Measurements from ENCODE around the gene ABTB1.
"Not testable (repeated sequence)": the region's sequence is repeated elsewhere in the genome, so short reads cannot be mapped to it uniquely, and the experiment has no call there.

ABTB1 gene

GRCh38 chr3:127673191-127674100 lies 694 bp downstream of the ABTB1 start:
- DNase-seq (ENCODE audit: low spot score), result peak; percentile 66

GRCh38 chr3:127674101-127674721 lies 1.5 kb downstream of the ABTB1 start:
- no peak for DNase-seq (ENCODE audit: low spot score)

DNA sequence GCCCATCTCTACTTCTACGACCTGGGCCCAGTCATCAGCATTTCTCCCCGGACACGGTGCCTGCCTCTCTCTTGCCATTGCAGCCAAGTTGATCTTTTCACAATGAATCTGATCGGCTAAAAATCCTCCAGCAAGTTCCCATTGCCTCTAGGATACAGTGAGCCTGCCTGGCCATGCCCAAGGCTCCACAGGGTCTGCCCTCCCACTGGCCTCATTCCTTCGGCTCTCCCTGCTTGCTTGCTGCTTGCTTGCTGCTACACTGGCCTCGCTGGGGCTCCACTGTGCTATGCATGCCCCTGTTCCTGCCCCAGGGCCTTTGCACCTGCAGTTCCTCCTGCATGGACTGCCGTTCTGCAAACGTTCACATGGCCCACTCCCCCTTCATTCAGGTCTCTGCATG lies 2.0 kb downstream of the ABTB1 start:
- no peak for DNase-seq (ENCODE audit: low spot score)

DNA sequence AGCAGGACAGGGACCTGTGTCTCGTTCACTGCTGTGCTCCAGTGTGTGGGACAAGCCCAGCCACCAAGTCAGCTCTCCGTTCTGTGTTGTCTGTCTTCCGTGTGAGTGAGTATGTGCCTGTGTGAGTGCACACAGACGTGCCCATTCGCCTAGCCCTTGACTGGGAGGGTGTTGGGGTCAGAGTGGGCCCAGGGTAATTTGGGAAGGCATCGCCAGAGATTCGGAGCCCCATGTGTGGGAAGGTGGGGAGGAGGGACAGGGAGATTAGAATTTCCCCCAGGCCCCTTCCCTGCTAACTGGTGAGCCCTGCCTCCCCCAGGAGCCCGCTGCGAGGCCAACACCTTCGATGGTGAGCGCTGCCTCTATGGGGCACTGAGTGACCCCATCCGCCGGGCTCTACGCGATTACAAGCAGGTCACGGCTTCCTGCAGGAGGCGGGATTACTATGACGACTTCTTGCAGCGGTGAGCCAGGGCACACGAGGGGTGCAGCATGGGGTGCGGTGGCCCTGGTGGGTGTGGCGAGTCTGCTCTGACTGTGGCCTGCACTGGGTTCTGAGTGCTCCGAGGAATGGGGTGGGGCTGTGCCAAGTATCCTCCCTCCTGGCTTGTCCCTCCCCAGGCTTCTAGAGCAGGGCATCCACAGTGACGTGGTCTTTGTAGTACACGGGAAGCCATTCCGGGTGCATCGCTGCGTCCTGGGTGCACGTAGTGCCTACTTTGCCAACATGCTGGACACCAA lies 3.1 kb downstream of the ABTB1 start:
- no peak for DNase-seq (ENCODE audit: low spot score)

DNA sequence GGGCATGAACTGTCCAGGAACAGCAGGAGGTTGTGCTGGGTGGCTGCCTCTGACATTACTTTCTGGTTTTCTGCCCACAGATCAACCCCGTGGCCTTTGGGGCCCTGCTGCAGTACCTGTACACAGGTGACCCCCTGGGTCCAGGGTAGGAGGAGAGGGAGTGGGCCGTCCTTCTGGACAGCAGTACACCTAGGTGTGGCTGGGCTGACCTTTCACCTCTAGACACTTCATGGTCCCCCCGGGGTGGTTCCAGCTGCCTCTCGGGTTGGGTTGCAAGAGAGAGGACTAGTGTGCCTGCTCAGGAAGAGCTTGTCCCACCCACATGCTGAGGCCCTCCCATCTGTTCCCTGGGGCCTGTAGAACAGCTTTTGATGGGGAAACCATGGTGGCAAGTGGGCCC lies 3.7 kb downstream of the ABTB1 start:
- DNase-seq (ENCODE audit: low spot score), result no peak

GRCh38 chr3:127676921-127677351 lies 4.2 kb downstream of the ABTB1 start:
- no peak for DNase-seq (ENCODE audit: low spot score)

DNA sequence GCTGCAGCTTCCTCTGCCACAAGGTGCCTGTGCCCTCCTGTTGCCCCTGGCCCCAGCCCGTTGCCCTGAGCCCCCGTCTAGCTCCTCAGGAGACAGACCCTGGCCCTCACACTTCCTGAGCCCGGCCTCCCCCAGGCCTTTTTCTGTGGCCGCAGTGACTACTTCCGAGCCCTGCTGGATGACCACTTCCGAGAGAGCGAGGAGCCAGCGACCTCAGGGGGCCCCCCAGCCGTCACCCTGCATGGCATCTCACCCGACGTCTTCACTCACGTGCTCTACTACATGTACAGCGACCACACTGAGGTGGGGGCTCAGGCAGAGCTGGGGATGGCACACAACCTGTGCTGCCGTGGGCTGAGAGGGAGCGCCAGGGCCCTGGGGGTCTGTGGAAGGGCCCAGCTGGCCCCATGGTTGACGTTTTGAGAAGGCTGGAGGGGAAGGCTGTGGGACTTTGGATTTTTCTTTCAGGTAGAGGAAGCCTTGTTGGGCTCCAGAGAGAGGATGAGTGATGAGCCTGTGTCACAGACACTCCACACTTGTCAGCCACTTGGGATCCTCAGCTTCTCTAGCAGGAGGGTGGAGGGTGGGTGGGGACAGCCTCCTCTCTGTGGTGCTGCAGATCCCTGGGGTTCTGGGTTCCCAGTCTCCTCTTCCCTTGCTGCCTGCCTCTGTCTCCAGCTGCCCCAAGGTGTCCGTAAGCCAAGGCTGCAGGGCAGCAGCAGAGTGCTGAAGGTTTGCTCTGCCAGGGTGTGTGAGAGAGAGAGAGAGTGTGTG lies 5.0 kb downstream of the ABTB1 start:
- DNase-seq (ENCODE audit: low spot score), result no peak

DNA sequence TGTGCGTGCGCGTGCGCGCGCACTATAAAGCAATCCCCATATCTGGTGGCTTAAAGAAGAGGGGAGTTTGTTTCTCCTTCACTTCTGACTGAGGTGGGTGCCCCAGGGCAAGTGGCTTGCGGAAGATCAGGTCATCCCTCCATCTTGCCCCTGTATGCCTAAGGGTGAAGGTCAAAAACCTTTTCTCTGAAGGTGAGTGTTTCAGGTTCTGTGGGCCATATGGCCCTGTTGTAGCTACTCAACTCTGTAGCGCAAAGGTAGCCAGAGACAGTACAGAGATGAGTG lies 5.5 kb downstream of the ABTB1 start:
- DNase-seq (ENCODE audit: low spot score), result no peak

- DNase-seq (ENCODE audit: low spot score), result no peak
These were observed 6.1 kb downstream of the ABTB1 start for GRCh38 chr3:127678611-127679533.

DNA sequence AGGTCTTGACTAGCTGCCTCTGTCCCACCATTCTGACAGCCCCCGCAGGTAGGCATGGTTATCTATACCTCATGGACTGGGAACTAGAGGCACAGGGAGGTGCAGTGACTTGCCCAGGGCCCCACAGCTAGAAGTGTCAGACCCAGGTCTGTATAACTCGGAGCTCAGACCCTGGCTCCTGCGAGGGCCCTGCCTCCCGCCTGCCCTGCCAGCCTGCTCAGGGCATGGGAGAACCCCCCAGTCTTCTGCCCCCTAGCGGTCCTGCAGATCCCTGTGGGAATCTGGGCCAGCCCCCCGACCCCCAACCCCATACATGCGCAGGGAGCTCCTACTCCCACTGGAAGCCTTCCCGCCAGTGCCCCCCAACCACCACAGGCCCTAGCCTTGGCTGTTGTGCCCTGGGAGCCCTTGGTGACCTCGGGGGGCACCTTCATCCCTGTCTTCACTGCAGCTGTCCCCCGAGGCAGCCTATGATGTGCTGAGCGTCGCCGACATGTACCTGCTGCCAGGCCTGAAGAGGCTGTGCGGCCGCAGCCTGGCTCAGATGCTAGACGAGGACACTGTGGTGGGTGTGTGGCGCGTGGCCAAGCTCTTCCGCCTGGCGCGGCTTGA lies 6.9 kb downstream of the ABTB1 start:
- no peak for DNase-seq (ENCODE audit: low spot score)

- no peak for DNase-seq (ENCODE audit: low spot score)
These were observed 7.5 kb downstream of the ABTB1 start for GRCh38 chr3:127680146-127680661.

GRCh38 chr3:127680798-127681221 lies 8.1 kb downstream of the ABTB1 start:
- DNase-seq (ENCODE audit: low spot score), result no peak

DNA sequence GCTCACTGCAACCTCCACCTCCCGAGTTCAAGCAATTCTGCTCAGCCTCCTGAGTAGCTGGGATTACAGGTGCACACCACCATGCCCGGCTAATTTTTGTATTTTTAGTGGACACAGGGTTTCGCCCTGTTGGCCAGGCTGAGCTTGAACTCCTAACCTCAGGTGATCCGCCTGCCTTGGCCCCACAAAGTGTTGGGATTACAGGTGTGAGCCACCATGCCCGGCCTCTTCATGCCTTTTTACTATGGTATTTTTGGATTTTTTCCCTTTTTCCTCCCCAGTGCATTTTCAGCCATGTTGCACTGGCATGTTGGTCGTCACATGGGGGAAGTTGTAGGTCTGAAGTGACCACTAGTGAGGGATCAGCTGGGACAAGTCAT lies 9.4 kb downstream of the ABTB1 start:
- DNase-seq (ENCODE audit: low spot score), result not testable (repeated sequence)

- DNase-seq (ENCODE audit: low spot score), result no peak
These were observed 9.8 kb downstream of the ABTB1 start for GRCh38 chr3:127682561-127682960.

- DNase-seq (ENCODE audit: low spot score), result no peak
These were observed 12.3 kb downstream of the ABTB1 start for GRCh38 chr3:127684871-127685707.

- DNase-seq (ENCODE audit: low spot score), result no peak
These were observed 13.2 kb downstream of the ABTB1 start for GRCh38 chr3:127685708-127686511.

DNA sequence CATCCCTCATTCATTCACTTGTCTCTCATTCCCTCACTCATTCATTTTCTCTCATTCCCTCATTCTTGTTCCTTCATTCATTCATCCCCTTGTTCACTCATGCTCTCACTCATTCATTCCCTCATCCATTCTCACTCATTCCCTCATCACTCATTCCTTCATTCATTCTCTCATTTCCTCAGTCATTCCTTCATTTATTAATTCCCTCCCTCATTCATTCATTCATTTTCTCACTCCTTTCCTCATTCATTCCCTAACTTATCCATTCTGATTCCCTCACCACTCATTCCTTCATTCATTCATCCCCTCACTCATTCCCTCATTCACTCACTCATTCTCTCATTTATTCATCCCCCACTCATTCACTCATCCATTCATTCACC lies 13.8 kb downstream of the ABTB1 start:
- DNase-seq (ENCODE audit: low spot score), result no peak

GRCh38 chr3:127687228-127687737 lies 14.5 kb downstream of the ABTB1 start:
- DNase-seq (ENCODE audit: low spot score), result no peak

DNA sequence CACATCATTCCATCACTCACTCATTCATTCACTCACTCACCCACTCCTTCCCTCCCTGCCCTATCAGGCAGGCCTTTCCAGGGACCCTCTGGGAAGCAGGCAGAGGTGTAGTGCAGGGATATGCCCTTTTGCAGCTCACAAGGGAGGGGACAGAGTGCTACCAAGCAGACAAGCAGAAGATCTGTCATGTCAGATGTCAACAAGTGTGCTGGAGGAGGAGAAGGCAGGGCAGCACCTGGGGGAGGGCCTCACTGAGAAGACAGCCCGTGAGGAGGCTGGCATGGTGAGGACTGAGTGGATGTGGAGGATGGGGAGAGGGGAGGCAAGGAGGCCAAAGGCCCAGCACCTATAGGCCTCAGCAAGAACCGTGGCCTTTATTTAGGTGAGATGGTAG lies 15.3 kb downstream of the ABTB1 start:
- DNase-seq (ENCODE audit: low spot score), result no peak
